Endothelial cell of umbilical vein (primary cell): ENCODE data around the gene PURB. TPM values are rescaled to one million over a fixed set of nuclear protein-coding genes. Genes with fewer than 3 reads are reported as not detected.

Experiments
- BruUV-seq: library from RNA; stranded (reverse); fragments of 400-500 nt; replicated peaks from 2 replicates; lab custom pipeline; 2021; lab: Mats Ljungman, UMichigan
- CTCF ChIA-PET: fragments of 300-600, 350-600 bp; sonication (Branson Sonifier 250); formaldehyde crosslinking; loops from one replicate; lab custom pipeline; 2021; ENCODE audit warnings: antibody characterized with exemption, inconsistent platforms; lab: Charles Lee
- POLR2A ChIA-PET: fragments of 300-600, 350-600 bp; sonication (Branson Sonifier 250); formaldehyde crosslinking; loops from one replicate; lab custom pipeline; 2021; ENCODE audit warnings: antibody characterized with exemption, inconsistent platforms; lab: Charles Lee
- DNase-seq: peaks from one replicate; pipeline ENCODE4 v3.0.0-alpha.2; 2011; ENCODE audit warnings: low read depth, low spot score
- FAIRE-seq: peaks from 2 replicates; lab custom pipeline; 2011; peaks lifted over from hg19 to GRCh38; lab: Jason Lieb, UNC
- H2AFZ ChIP-seq: 2 replicates; pipeline ENCODE4 v1.6.0; 2012; ENCODE audit warnings: low read depth, low read length, control low read depth, inconsistent platforms
- H3K27ac ChIP-seq: 2 replicates; pipeline ENCODE4 v1.5.1; 2011; ENCODE audit warnings: low read depth, mild to moderate bottlenecking, control low read depth, low read length, moderate library complexity; ENCODE audit not compliant: insufficient read depth
- H3K27me3 ChIP-seq, 2 experiments: 2 replicates each; pipeline versions ENCODE4 v1.6.0 to v1.6.1; 2011; ENCODE audit warnings: low read length in 2 of 2, mixed read lengths in 1 of 2; ENCODE audit not compliant: control insufficient read depth in 2 of 2, insufficient read depth in 2 of 2
- H3K36me3 ChIP-seq, 2 experiments: 2 replicates in 1 of 2; 3 replicates in 1 of 2; pipeline ENCODE4 v1.5.1; 2011; ENCODE audit warnings: low read length in 2 of 2, mild to moderate bottlenecking in 1 of 2, moderate library complexity in 1 of 2; ENCODE audit not compliant: control insufficient read depth in 2 of 2, insufficient read depth in 2 of 2; ENCODE audit errors: extremely low read depth in 1 of 2
- H3K4me1 ChIP-seq: 3 replicates; pipeline ENCODE4 v1.5.1; 2011; ENCODE audit warnings: mild to moderate bottlenecking, low read length; ENCODE audit not compliant: control insufficient read depth, insufficient read depth; ENCODE audit errors: extremely low read depth
- H3K4me2 ChIP-seq: 2 replicates; pipeline ENCODE4 v1.6.1; 2011; ENCODE audit warnings: low read length, control low read depth, mixed read lengths; ENCODE audit not compliant: insufficient read depth
- H3K4me3 ChIP-seq, 3 experiments: fragments of 200-600 bp in 1 of 3; sonication (generic), shearing (Covaris generic) in 1 of 3; replicated peaks in 1 of 3; 2 replicates each; pipeline ENCODE4 v1.5.1; 2011 to 2016; ENCODE audit warnings: control low read depth in 3 of 3, low read length in 3 of 3, mild to moderate bottlenecking in 2 of 3, inconsistent platforms in 1 of 3, low read depth in 1 of 3, moderate library complexity in 1 of 3; ENCODE audit not compliant: insufficient read depth in 1 of 3
- H3K79me2 ChIP-seq: 2 replicates; pipeline ENCODE4 v1.6.0; 2012; ENCODE audit warnings: low read length, inconsistent platforms; ENCODE audit not compliant: control insufficient read depth, insufficient read depth
- H3K9ac ChIP-seq: replicated peaks from 2 replicates; pipeline ENCODE3; 2011; ENCODE audit warnings: low read length, control low read depth; ENCODE audit not compliant: insufficient read depth; ENCODE audit errors: extremely low read depth
- H3K9me1 ChIP-seq: replicated peaks from 3 replicates; pipeline ENCODE4 v1.6.0; 2011; ENCODE audit warnings: mild to moderate bottlenecking, low read length; ENCODE audit not compliant: control insufficient read depth, insufficient read depth; ENCODE audit errors: extremely low read depth
- H3K9me3 ChIP-seq: replicated peaks from 2 replicates; pipeline ENCODE4 v1.5.1; 2012; ENCODE audit warnings: low read length, inconsistent platforms; ENCODE audit not compliant: control insufficient read depth, insufficient read depth
- H4K20me1 ChIP-seq: replicated peaks from 2 replicates; pipeline ENCODE3; 2011; ENCODE audit warnings: mild to moderate bottlenecking, low read length; ENCODE audit not compliant: control insufficient read depth, insufficient read depth; ENCODE audit errors: extremely low read depth
- EZH2 ChIP-seq: IDR thresholded peaks from 2 replicates; pipeline ENCODE4 v1.6.1; 2012; ENCODE audit warnings: borderline replicate concordance, low read depth, mild to moderate bottlenecking, moderate library complexity, low read length, inconsistent platforms; ENCODE audit not compliant: severe bottlenecking
- FOS ChIP-seq: IDR thresholded peaks from 2 replicates; pipeline ENCODE4 v1.6.1; 2011; ENCODE audit warnings: mild to moderate bottlenecking, low read length, moderate library complexity, borderline replicate concordance; ENCODE audit not compliant: insufficient read depth
- GATA2 ChIP-seq: IDR thresholded peaks from 2 replicates; pipeline ENCODE4 v1.7.0; 2011; ENCODE audit warnings: low read depth, mild to moderate bottlenecking, moderate library complexity, mixed read lengths, low read length; ENCODE audit not compliant: insufficient read length, insufficient read depth
- JUN ChIP-seq: IDR thresholded peaks from 2 replicates; pipeline ENCODE4 v1.6.1; 2011; ENCODE audit warnings: borderline replicate concordance, low read depth; ENCODE audit not compliant: insufficient read length, insufficient read depth
- MYC ChIP-seq: IDR thresholded peaks from one replicate; pipeline ENCODE4 v1.6.1; 2011; ENCODE audit warnings: mild to moderate bottlenecking, low read depth, low read length
- POLR2A ChIP-seq: IDR thresholded peaks from 2 replicates; pipeline ENCODE4 v1.6.1; 2012; ENCODE audit warnings: low read depth, mild to moderate bottlenecking, control low read depth, low read length
- POLR2AphosphoS5 ChIP-seq: IDR thresholded peaks from 2 replicates; pipeline ENCODE4 v1.6.1; 2012; ENCODE audit warnings: low read depth, mild to moderate bottlenecking, control low read depth, low read length, moderate library complexity; ENCODE audit not compliant: insufficient read depth
- dilution Hi-C: fragments of 300-500 bp; cut with MboI; formaldehyde crosslinking; loops from one replicate; pipeline ENCODE4 v1.15.0; 2019; ENCODE audit warnings: low sequenced_read_pairs; ENCODE audit not compliant: extremely low pct_ligation_motif_present
- intact Hi-C: fragments of 100-400 bp; cut with micrococcal nuclease; formaldehyde crosslinking; loops from one replicate; pipeline ENCODE4 v1.10.0; 2022
- polyA plus RNA-seq, 4 experiments: library from polyadenylated mRNA; depleted of rRNA in 3 of 4; stranded (reverse) in 3 of 4; unstranded in 1 of 4; fragments of >200 nt; gene quantifications; 2 replicates each; pipeline versions ENCODE4 v1.2.1 to v1.2.3, GENCODE V29; 2011 to 2012; ENCODE audit warnings: missing spikeins in 1 of 4
- total RNA-seq: library from RNA; stranded (reverse); gene quantifications from 2 replicates; pipeline ENCODE4 v1.2.3, GENCODE V29; 2021
- TF ChIP-seq, protein P1 (sequence below): IDR thresholded peaks from 2 replicates; pipeline ENCODE4 v1.6.1; 2011; ENCODE audit not compliant: insufficient read depth, insufficient read length

Gene PURB
- total and polyA plus RNA-seq, 2 donors (not counting 3 experiments of a cell fraction or from before 2014, with no cell fraction given): 2.7 to 25.5 TPM

GRCh38 chr7:44912775-44913347 is 27.5 kb upstream of the PURB start:
- Histone ChIP-seq H4K20me1 (no peaks in the 10 kb centered on the region), H3K36me3 (no peaks in the 10 kb centered on the region), H3K4me2 (no peak overlapping the region), H3K27me3 (no peaks in the 10 kb centered on the region), H3K27ac (no peak overlapping the region), H3K9me3 (no peaks in the 10 kb centered on the region), H3K79me2 (no peaks in the 10 kb centered on the region), H2AFZ (no peak overlapping the region), H3K9me1 (no peaks in the 10 kb centered on the region), H3K9ac (no peak overlapping the region), H3K4me1 (peaks cover 2% of the 10 kb centered on the region), H3K4me3 (no peak overlapping the region)
- dilution Hi-C loops (no loop called here), intact Hi-C loops (no loop called here)
- DNase-seq: no peak
- no peak for FAIRE-seq
- POLR2A ChIA-PET: interaction anchor here (0.6 to 0.7 kb wide), 2 partner anchors 43 to 86 kb away, joined by 4 read pairs; no protein-coding TSS in a partner anchor
- CTCF ChIA-PET: interaction anchor here (1.1 to 2.0 kb wide), 2 partner anchors 10 to 55 kb away, joined by 3 to 8 read pairs; no protein-coding TSS in a partner anchor
- no peak for TF ChIP-seq POLR2A
- TF ChIP-seq, protein P1, sequence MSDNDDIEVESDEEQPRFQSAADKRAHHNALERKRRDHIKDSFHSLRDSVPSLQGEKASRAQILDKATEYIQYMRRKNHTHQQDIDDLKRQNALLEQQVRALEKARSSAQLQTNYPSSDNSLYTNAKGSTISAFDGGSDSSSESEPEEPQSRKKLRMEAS: no peak
- TF ChIP-seq POLR2AphosphoS5: no peak
- no peak for TF ChIP-seq EZH2
- TF ChIP-seq MYC: no peak
- no peak for TF ChIP-seq FOS
- TF ChIP-seq JUN: no peak
- no peak for TF ChIP-seq GATA2
- BruUV-seq: no TSS peak
